Uterus (tissue), 4 donors: ENCODE results near the gene EML5. TPM values are rescaled to one million over a fixed set of nuclear protein-coding genes. Genes with fewer than 3 reads are reported as not detected.
A peak's percentile ranks its signal among the peaks of the same experiment; 100 is the strongest.

Experiments used
- DNase-seq, 2 donors: peaks; one replicate each; pipeline ENCODE4 v3.0.0-alpha.2; 2019 to 2020
- H3K27ac ChIP-seq, 2 donors: fragments of 200-600 bp; sonication (generic); 1 replicate in 1 of 2; 2 replicates in 1 of 2; pipeline ENCODE4 v1.5.1; 2016 to 2018
- H3K27me3 ChIP-seq, 2 donors: fragments of 200-600 bp; sonication (generic); one replicate each; pipeline ENCODE4 v1.5.1; 2018 to 2019; ENCODE audit warnings: control low read depth in 1 of 2
- H3K36me3 ChIP-seq, 2 donors: fragments of 200-600 bp; sonication (generic); one replicate each; pipeline ENCODE4 v1.5.1; 2019; ENCODE audit warnings: control low read depth in 1 of 2
- H3K4me1 ChIP-seq, 2 donors: fragments of 200-600 bp; sonication (generic); one replicate each; pipeline ENCODE4 v1.5.1; 2018 to 2019; ENCODE audit warnings: control low read depth in 1 of 2
- H3K4me3 ChIP-seq, 2 donors: fragments of 200-600 bp; sonication (generic); 1 replicate in 1 of 2; 2 replicates in 1 of 2; pipeline ENCODE4 v1.5.1; 2018 to 2019; ENCODE audit warnings: mild to moderate bottlenecking in 1 of 2
- H3K9me3 ChIP-seq, 2 donors: fragments of 200-600 bp; sonication (generic); one replicate each; pipeline ENCODE4 v1.5.1; 2019; ENCODE audit warnings: control low read depth in 1 of 2
- CTCF ChIP-seq, 4 experiments: fragments of 200-600 bp in 2 of 4; fragments of 450-650 bp in 2 of 4; sonication (generic) in 2 of 4; IDR thresholded peaks; one replicate each; pipeline ENCODE4 v1.5.1; 2016 to 2019; ENCODE audit warnings: antibody characterized with exemption in 4 of 4, mild to moderate bottlenecking in 2 of 4, moderate library complexity in 1 of 4
- POLR2A ChIP-seq, 2 donors: fragments of 450-650 bp; IDR thresholded peaks; one replicate each; pipeline ENCODE4 v1.6.1; 2016; ENCODE audit warnings: antibody characterized with exemption in 2 of 2, mild to moderate bottlenecking in 1 of 2, moderate library complexity in 1 of 2
- intact Hi-C: fragments of 100-400 bp; cut with DNase I; formaldehyde crosslinking; loops from one replicate; pipeline ENCODE4 v1.15.1; 2023; ENCODE audit warnings: low total_unique reads
- total RNA-seq, 4 donors: library from RNA; depleted of rRNA in 3 of 4; stranded (reverse); fragments of >200 nt in 3 of 4; gene quantifications; one replicate each; pipeline versions ENCODE4 v1.1.0 to v1.2.4, GENCODE V29; 2014 to 2023
- donor health status: DM: yes; HTN: yes; CAD: no.

Gene EML5
- total RNA-seq, 4 donors from 2014 or later, result 0.26 to 4.4 (median 2.9) TPM

GRCh38 chr14:88618476-88618875 lies 174.3 kb downstream of the EML5 start:
- DNase-seq, result no peak
- no peaks in the 10 kb centered on the region for H3K27me3 ChIP-seq
- H3K9me3 ChIP-seq, result no peaks in the 10 kb centered on the region
- no peak overlapping the region for H3K27ac ChIP-seq
- no peak for TF ChIP-seq POLR2A (IDR thresholded peaks at IDR 0.05)
- no peak for TF ChIP-seq CTCF (IDR thresholded peaks at IDR 0.05)
- peaks cover 3 to 5% of the 10 kb centered on the region in 2 donors for H3K4me1 ChIP-seq
- intact Hi-C loops, result no loop called here
- no peaks in the 10 kb centered on the region for H3K36me3 ChIP-seq
- no peak overlapping the region for H3K4me3 ChIP-seq

GRCh38 chr14:88617479-88617878 lies 175.3 kb downstream of the EML5 start:
- intact Hi-C loops, result no loop called here
- Histone ChIP-seq H3K27ac (no peak overlapping the region), H3K4me1 (peaks cover 4 to 6% of the 10 kb centered on the region in 2 donors), H3K36me3 (no peaks in the 10 kb centered on the region), H3K9me3 (no peaks in the 10 kb centered on the region), H3K27me3 (no peaks in the 10 kb centered on the region), H3K4me3 (no peak overlapping the region)
- TF ChIP-seq POLR2A (IDR thresholded peaks at IDR 0.05) (no peak), CTCF (IDR thresholded peaks at IDR 0.05) (no peak)
- DNase-seq, result no peak

- DNase-seq, result no peak
- TF ChIP-seq POLR2A (IDR thresholded peaks at IDR 0.05) (no peak), CTCF (IDR thresholded peaks at IDR 0.05) (no peak)
- Histone ChIP-seq H3K27ac (no peak overlapping the region), H3K4me1 (peaks cover 4 to 6% of the 10 kb centered on the region in 2 donors), H3K36me3 (no peaks in the 10 kb centered on the region), H3K27me3 (no peaks in the 10 kb centered on the region), H3K9me3 (no peaks in the 10 kb centered on the region), H3K4me3 (no peak overlapping the region)
- intact Hi-C loops, result no loop called here
Measured at GRCh38 chr14:88616697-88617096, 176.1 kb downstream of the EML5 start.

DNA sequence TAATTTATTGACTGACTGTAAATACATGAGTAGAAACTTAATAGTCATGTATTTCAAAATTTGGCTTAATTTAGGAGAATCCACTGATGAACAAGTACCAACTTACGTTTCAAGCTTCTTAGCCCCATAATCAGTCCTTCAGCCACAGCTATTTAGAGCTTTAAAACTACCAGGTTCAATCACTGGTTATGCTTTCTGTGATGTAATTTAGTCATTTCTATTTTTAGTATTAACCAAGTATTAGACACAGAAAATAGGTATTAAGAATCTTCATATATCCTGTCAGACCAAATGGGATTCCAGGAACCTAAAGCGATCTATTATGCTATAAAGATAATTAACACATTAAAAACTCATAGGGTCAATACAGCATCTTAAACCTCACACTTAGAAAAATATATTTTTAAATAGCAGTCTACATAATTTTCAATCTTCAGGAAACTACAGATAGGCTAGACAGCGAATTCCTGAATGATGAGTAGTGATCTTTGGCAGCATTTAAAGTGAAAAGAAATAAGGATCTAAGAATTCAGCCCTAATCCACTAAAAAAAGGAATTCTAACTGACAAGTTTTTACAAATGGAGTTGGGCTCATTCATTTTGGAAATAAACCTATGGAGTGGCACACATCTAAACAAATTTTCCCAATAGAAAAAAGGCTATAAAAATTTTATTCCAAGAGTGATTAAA lies 178.4 kb downstream of the EML5 start:
- H3K36me3 ChIP-seq, result no peaks in the 10 kb centered on the region
- H3K27ac ChIP-seq, result peak overlapping the region in 1 of 2 donors; percentile 56
- TF ChIP-seq CTCF (IDR thresholded peaks at IDR 0.05) (no peak), POLR2A (IDR thresholded peaks at IDR 0.05) (no peak)
- H3K4me1 ChIP-seq, result peaks cover 4 to 6% of the 10 kb centered on the region in 2 donors
- H3K27me3 ChIP-seq, result no peaks in the 10 kb centered on the region
- no peaks in the 10 kb centered on the region for H3K9me3 ChIP-seq
- intact Hi-C loops, result no loop called here
- no peak for DNase-seq
- no peak overlapping the region for H3K4me3 ChIP-seq

- no peak overlapping the region for H3K4me3 ChIP-seq
- intact Hi-C loops, result no loop called here
- no peak for TF ChIP-seq POLR2A (IDR thresholded peaks at IDR 0.05)
- no peak for TF ChIP-seq CTCF (IDR thresholded peaks at IDR 0.05)
- DNase-seq, result no peak
- peak overlapping the region in 1 of 2 donors; percentile 56 for H3K27ac ChIP-seq
- H3K9me3 ChIP-seq, result no peaks in the 10 kb centered on the region
- H3K36me3 ChIP-seq, result no peaks in the 10 kb centered on the region
- H3K27me3 ChIP-seq, result no peaks in the 10 kb centered on the region
- H3K4me1 ChIP-seq, result peaks cover 4 to 6% of the 10 kb centered on the region in 2 donors
Measured at GRCh38 chr14:88613552-88614010, 179.2 kb downstream of the EML5 start.
